ENCODE data around the gene NFE2L2. TPM values are rescaled to one million over a fixed set of nuclear protein-coding genes. Genes with fewer than 3 reads are reported as not detected.
A peak's percentile ranks its signal among the peaks of the same experiment; 100 is the strongest.
"Not testable (repeated sequence)": the region's sequence is repeated elsewhere in the genome, so short reads cannot be mapped to it uniquely, and the experiment has no call there.

The NFE2L2 gene
- total RNA-seq, 1 donor from 2014 or later = 56.2 TPM

- H3K27ac Mint-ChIP-seq = no peak overlapping the region
- peaks cover 29% of the 10 kb centered on the region for H3K4me1 Mint-ChIP-seq (ENCODE audit: low read depth)
- intact Hi-C loops (cut with micrococcal nuclease) = no loop called here
- H3K27me3 Mint-ChIP-seq (ENCODE audit: low read depth) = no peaks in the 10 kb centered on the region
- H3K36me3 Mint-ChIP-seq (ENCODE audit: low read depth) = peaks cover 3% of the 10 kb centered on the region
- no peaks in the 10 kb centered on the region for H3K9me3 Mint-ChIP-seq
- H3K4me3 Mint-ChIP-seq (ENCODE audit: low read depth) = no peak overlapping the region
- DNase-seq (ENCODE audit: low spot score) = no peak
These were observed 8.9 kb upstream of the NFE2L2 start for GRCh38 chr2:177273408-177273807.

GRCh38 chr2:177272765-177273164, 8.2 kb upstream of the NFE2L2 start:
- DNase-seq (ENCODE audit: low spot score) = no peak
- intact Hi-C loops (cut with micrococcal nuclease) = no loop called here
- peaks cover 3% of the 10 kb centered on the region for H3K36me3 Mint-ChIP-seq (ENCODE audit: low read depth)

GRCh38 chr2:177271981-177272666, 7.6 kb upstream of the NFE2L2 start:
- no peak for DNase-seq (ENCODE audit: low spot score)
- intact Hi-C loops (cut with micrococcal nuclease) = no loop called here
- peaks cover 37% of the 10 kb centered on the region for H3K4me1 Mint-ChIP-seq (ENCODE audit: low read depth)
- no peak overlapping the region for H3K4me3 Mint-ChIP-seq (ENCODE audit: low read depth)
- H3K27me3 Mint-ChIP-seq (ENCODE audit: low read depth) = no peaks in the 10 kb centered on the region
- peaks cover 3% of the 10 kb centered on the region for H3K36me3 Mint-ChIP-seq (ENCODE audit: low read depth)
- no peak overlapping the region for H3K27ac Mint-ChIP-seq
- no peaks in the 10 kb centered on the region for H3K9me3 Mint-ChIP-seq

More at GRCh38 chr2:177272765-177273164, 8.2 kb upstream of the NFE2L2 start:
- peaks cover 32% of the 10 kb centered on the region for H3K4me1 Mint-ChIP-seq (ENCODE audit: low read depth)
- no peaks in the 10 kb centered on the region for H3K27me3 Mint-ChIP-seq (ENCODE audit: low read depth)
- H3K9me3 Mint-ChIP-seq = no peaks in the 10 kb centered on the region
- no peak overlapping the region for H3K27ac Mint-ChIP-seq
- H3K4me3 Mint-ChIP-seq (ENCODE audit: low read depth) = no peak overlapping the region

DNA sequence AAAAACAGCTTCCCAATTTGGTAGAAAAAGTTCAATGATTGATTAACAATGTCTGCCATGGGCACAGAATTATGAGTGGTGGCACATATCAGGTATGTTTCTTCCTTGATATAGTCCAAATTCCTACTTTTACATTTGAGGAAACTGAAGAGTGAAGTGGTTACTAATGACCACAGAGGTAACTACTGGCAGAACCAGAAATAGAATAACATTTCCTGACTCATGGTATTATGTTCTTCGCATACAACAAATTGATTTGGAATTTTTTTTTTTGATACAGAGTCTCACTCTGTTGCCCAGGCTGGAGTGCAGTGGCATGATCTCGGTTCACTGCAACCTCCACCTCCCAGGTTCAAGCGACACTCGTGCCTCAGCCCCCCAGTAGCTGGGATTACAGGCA, 6.0 kb upstream of the NFE2L2 start:
- H3K36me3 Mint-ChIP-seq (ENCODE audit: low read depth) = peaks cover 3% of the 10 kb centered on the region
- intact Hi-C loops (cut with micrococcal nuclease) = no loop called here
- H3K9me3 Mint-ChIP-seq = no peaks in the 10 kb centered on the region
- H3K4me3 Mint-ChIP-seq (ENCODE audit: low read depth) = no peak overlapping the region
- no peak for DNase-seq (ENCODE audit: low spot score)
- H3K27me3 Mint-ChIP-seq (ENCODE audit: low read depth) = no peaks in the 10 kb centered on the region
- H3K4me1 Mint-ChIP-seq (ENCODE audit: low read depth) = peaks cover 52% of the 10 kb centered on the region
- H3K27ac Mint-ChIP-seq = peak overlapping the region; percentile 28

DNA sequence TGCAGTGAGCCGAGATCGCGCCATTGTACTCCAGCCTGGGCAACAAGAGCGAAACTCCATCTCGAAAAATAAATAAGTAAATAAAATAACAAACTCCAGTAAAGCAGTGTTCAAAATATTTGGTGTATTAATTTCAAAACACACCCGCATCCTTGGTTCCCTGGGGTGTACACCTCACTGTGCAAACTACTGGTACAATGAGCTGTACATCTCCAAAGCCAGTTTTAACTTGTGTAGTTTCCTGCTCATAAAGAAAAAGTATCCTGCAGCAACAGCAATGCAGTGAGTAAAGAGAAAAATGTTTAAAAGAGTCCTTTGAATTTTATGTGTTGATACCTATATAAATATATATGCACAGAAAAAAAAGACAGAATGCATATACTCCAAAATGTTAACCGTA, 4.4 kb upstream of the NFE2L2 start:
- H3K36me3 Mint-ChIP-seq (ENCODE audit: low read depth) = peaks cover 3% of the 10 kb centered on the region
- H3K4me3 Mint-ChIP-seq (ENCODE audit: low read depth) = no peak overlapping the region
- H3K4me1 Mint-ChIP-seq (ENCODE audit: low read depth) = peaks cover 56% of the 10 kb centered on the region
- intact Hi-C loops (cut with micrococcal nuclease) = loop anchor here (10.0 kb wide), 1 partner anchor 334 kb away; no protein-coding TSS in a partner anchor
- no peaks in the 10 kb centered on the region for H3K27me3 Mint-ChIP-seq (ENCODE audit: low read depth)
- H3K27ac Mint-ChIP-seq = no peak overlapping the region
- no peaks in the 10 kb centered on the region for H3K9me3 Mint-ChIP-seq
- no peak for DNase-seq (ENCODE audit: low spot score)

DNA sequence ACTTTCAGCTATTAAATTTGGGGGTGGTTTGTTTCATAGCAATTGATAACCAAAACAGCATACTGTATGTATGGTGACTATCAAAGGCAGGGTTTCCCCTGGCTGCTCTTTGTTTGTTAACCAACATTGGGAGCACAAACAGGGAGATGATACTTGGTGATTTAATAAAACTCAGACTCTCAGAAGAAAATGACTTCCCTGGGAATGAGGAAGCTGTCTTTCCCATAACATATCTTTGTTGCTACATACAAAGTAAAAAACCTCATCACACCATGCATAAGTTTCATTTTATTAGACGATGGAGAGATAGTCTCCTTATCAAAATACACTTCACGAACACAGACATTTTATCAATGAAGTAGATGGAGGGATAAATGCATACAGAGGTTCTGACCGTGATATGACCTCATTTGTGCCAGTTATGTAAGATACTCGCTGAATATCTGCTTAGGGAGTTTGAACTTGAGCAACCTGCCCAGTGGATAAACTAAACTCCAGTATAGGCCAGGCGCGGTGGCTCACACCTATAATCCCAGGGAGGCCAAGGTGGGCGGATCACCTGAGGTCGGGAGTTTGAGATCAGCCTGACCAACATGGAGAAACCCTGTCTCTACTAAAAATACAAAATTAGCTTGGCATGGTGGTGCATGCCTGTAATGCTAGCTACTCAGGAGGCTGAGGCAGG, 3.8 kb upstream of the NFE2L2 start:
- Mint-ChIP-seq H3K36me3 (ENCODE audit: low read depth) (peaks cover 4% of the 10 kb centered on the region), H3K9me3 (no peaks in the 10 kb centered on the region), H3K27me3 (ENCODE audit: low read depth) (no peaks in the 10 kb centered on the region), H3K4me1 (ENCODE audit: low read depth) (peaks cover 53% of the 10 kb centered on the region), H3K27ac (no peak overlapping the region), H3K4me3 (ENCODE audit: low read depth) (no peak overlapping the region)
- no peak for DNase-seq (ENCODE audit: low spot score)
- intact Hi-C loops (cut with micrococcal nuclease) = loop anchor here (10.0 kb wide), 1 partner anchor 334 kb away; no protein-coding TSS in a partner anchor

GRCh38 chr2:177266955-177267354, 2.4 kb upstream of the NFE2L2 start:
- H3K9me3 Mint-ChIP-seq; H3K4me3 Mint-ChIP-seq (ENCODE audit: low read depth); H3K27me3 Mint-ChIP-seq (ENCODE audit: low read depth); DNase-seq (ENCODE audit: low spot score); H3K27ac Mint-ChIP-seq: not testable (repeated sequence)
- Mint-ChIP-seq H3K36me3 (ENCODE audit: low read depth) (peaks cover 15% of the 10 kb centered on the region), H3K4me1 (ENCODE audit: low read depth) (peaks cover 47% of the 10 kb centered on the region)
- intact Hi-C loops (cut with micrococcal nuclease) = loop anchor here (10.0 kb wide), 1 partner anchor 332 kb away; no protein-coding TSS in a partner anchor

DNA sequence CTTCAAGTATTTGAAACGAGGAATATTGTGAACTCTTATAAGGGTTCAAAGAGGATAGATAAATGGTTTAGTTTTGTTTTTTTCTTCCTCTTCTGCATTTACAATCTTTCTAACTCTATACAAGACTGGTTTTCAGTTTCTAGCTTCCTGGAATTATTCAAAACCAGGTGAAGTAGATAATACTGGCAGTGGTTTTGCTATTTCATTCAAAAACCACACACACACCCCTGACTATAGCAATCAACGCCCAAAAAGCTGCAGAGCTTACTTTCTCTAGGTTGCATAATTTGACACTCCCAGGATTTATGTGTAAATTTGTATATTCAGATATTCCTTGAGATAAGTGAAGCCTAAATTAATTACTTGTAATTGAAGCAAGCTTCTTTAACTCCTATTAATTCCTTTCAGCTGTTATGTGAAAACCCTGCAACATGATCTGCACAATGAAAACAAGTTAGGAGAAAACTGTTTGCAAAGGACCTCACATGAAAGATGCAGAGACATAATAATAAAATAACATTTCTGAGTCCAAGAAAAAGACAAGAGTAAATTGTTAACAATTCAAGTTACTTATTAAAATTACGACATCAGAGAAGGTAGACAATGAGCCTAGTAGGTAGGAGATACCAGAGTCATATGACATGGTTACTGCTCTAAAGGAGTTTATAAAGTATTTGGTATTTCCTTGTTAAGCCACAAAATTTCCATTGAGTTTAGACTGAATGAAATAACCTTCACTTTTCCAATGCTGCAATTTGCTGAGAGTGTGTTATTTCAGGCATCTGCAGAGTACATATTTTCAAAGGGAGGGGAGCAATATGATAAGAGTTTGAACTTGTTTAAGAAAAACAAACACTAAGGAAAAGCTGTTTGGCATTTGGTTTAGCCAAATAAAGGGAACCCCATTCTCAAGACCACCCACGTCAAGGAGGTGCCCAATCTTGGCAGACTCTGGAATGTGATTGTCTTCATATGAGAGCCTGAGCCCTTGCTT, 1.6 kb upstream of the NFE2L2 start:
- Mint-ChIP-seq H3K9me3 (no peaks in the 10 kb centered on the region), H3K4me3 (ENCODE audit: low read depth) (peak overlapping the region; percentile 87), H3K27ac (peak overlapping the region; percentile 98), H3K36me3 (ENCODE audit: low read depth) (peaks cover 23% of the 10 kb centered on the region), H3K4me1 (ENCODE audit: low read depth) (peaks cover 55% of the 10 kb centered on the region), H3K27me3 (ENCODE audit: low read depth) (no peaks in the 10 kb centered on the region)
- no peak for DNase-seq (ENCODE audit: low spot score)
- intact Hi-C loops (cut with micrococcal nuclease) = loop anchor here (1.0 to 10.0 kb wide), 2 partner anchors 24 to 331 kb away; no protein-coding TSS in a partner anchor

- Mint-ChIP-seq H3K36me3 (ENCODE audit: low read depth) (peaks cover 34% of the 10 kb centered on the region), H3K4me3 (ENCODE audit: low read depth) (peak overlapping the region; percentile 90), H3K27ac (peak overlapping the region; percentile 98), H3K27me3 (ENCODE audit: low read depth) (no peaks in the 10 kb centered on the region), H3K4me1 (ENCODE audit: low read depth) (peaks cover 51% of the 10 kb centered on the region), H3K9me3 (no peaks in the 10 kb centered on the region)
- intact Hi-C loops (cut with micrococcal nuclease) = loop anchor here (5.0 to 10.0 kb wide), 2 partner anchors 37 to 329 kb away; no protein-coding TSS in a partner anchor
- no peak for DNase-seq (ENCODE audit: low spot score)
These were observed 276 bp downstream of the NFE2L2 start for GRCh38 chr2:177264209-177264692.

DNA sequence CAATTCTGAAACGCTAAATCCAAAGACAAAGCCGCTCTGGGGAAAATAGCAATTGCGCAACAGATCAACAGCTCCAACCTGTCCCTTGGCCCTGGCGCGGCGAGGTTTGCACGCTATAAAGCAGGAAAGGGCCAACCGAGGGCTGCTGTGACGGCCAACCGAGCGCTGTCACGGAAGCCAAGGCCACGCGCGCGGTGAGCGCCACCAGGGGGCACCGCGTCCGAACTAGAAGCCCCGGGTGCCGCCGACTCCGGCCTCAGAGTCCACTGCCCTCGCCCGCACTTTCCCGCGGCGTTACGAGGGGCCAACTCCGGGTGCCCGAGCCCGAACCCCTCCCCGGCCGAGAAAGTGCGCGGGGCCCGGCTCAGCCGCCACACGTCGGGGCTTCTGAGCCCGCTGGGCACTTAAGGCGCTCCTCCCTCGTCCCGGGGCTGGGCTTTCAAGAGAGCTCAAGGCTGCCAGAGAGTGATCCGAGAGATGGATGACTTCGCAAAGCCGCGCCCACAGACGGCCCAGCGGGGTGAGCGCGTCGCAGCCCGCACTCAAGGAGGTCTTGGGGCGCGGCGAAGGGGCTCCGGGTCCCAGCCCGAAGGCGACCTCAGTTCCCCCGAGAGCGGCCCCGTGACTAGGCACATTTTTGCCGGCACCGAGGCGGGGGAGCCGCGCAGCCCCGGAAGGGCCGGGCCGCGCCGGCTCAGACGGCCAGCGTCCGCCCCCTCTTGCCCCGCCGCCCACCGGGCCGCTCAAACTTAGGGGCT, 897 bp downstream of the NFE2L2 start:
- Mint-ChIP-seq H3K9me3 (no peaks in the 10 kb centered on the region), H3K27me3 (ENCODE audit: low read depth) (no peaks in the 10 kb centered on the region)

DNA sequence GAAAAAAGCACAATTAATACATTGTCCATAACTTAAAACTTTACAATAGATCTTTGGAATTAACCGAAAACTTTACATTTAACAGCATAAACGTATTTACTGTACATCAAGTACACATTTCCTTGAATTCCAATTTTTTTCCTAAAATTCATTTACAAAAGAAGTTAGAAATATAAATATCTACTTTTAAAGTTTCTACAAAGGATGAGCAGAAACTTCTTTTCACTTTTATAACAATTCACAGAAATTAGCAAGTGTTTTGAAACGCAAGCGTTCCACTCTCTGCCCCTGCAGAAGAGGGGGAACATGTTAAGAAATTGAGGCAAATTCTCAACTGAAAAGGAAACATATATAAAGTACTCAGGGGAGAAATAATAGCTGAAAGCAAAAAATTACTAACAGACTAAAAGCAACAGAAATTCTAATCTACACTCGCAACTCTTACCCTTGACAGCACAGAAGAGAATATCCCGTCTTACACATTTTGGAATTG, 1.5 kb downstream of the NFE2L2 start:
- intact Hi-C loops (cut with micrococcal nuclease) = loop anchor here (1.0 to 10.0 kb wide), 7 partner anchors 21 to 328 kb away; partner anchors contain the start of genes AGPS and HNRNPA3
- Mint-ChIP-seq H3K4me3 (ENCODE audit: low read depth) (peak overlapping the region; percentile 90), H3K27ac (peak overlapping the region; percentile 93), H3K36me3 (ENCODE audit: low read depth) (peaks cover 46% of the 10 kb centered on the region), H3K4me1 (ENCODE audit: low read depth) (peaks cover 51% of the 10 kb centered on the region), H3K27me3 (ENCODE audit: low read depth) (no peaks in the 10 kb centered on the region), H3K9me3 (peaks cover 5% of the 10 kb centered on the region)
- no peak for DNase-seq (ENCODE audit: low spot score)

More for the DNA sequence above, 897 bp downstream of the NFE2L2 start:
- Mint-ChIP-seq H3K4me1 (ENCODE audit: low read depth) (peaks cover 51% of the 10 kb centered on the region), H3K4me3 (ENCODE audit: low read depth) (peak overlapping the region; percentile 90), H3K36me3 (ENCODE audit: low read depth) (peaks cover 40% of the 10 kb centered on the region), H3K27ac (peak overlapping the region; percentile 93)
- intact Hi-C loops (cut with micrococcal nuclease) = loop anchor here (1.0 to 10.0 kb wide), 7 partner anchors 21 to 329 kb away; partner anchors contain the start of genes AGPS and HNRNPA3
- DNase-seq (ENCODE audit: low spot score) = peak; percentile 94
